OCI-LY1 (cell line): ENCODE data around the gene TINAGL1.

Experiments
- H2AFZ ChIP-seq: fragments of 200-600 bp; sonication (generic), shearing (Covaris generic); 2 replicates; pipeline ENCODE4 v1.6.0; 2014; ENCODE audit warnings: antibody characterized with exemption, mild to moderate bottlenecking, low read length
- H3F3A ChIP-seq: fragments of 200-600 bp; sonication (generic), shearing (Covaris generic); 2 replicates; pipeline ENCODE4 v1.6.0; 2014; ENCODE audit warnings: mild to moderate bottlenecking, antibody characterized with exemption, low read length, moderate library complexity; ENCODE audit not compliant: insufficient read depth
- H3K27ac ChIP-seq: fragments of 200-600 bp; sonication (generic); 2 replicates; pipeline ENCODE4 v1.5.1; 2014; ENCODE audit warnings: low read length, mixed run types, mild to moderate bottlenecking, low read depth; ENCODE audit not compliant: poor library complexity, severe bottlenecking
- H3K27me3 ChIP-seq: fragments of 200-600 bp; sonication (generic); 2 replicates; pipeline ENCODE4 v1.6.0; 2014; ENCODE audit warnings: antibody characterized with exemption, mild to moderate bottlenecking, low read length, moderate library complexity; ENCODE audit not compliant: insufficient read depth
- H3K36me3 ChIP-seq: fragments of 200-600 bp; sonication (generic); 2 replicates; pipeline ENCODE4 v1.6.1; 2014; ENCODE audit warnings: mild to moderate bottlenecking, antibody characterized with exemption, low read length, moderate library complexity, mixed read lengths; ENCODE audit not compliant: insufficient read depth
- H3K4me1 ChIP-seq: fragments of 200-600 bp; sonication (generic); 2 replicates; pipeline ENCODE4 v1.5.1; 2014; ENCODE audit warnings: mild to moderate bottlenecking, low read length, moderate library complexity; ENCODE audit not compliant: insufficient read depth, severe bottlenecking
- H3K4me2 ChIP-seq: fragments of 200-600 bp; sonication (generic), shearing (Covaris generic); 2 replicates; pipeline ENCODE4 v1.6.1; 2014; ENCODE audit warnings: low read length
- H3K4me3 ChIP-seq: fragments of 200-600 bp; sonication (generic); 2 replicates; pipeline ENCODE4 v1.5.1; 2014; ENCODE audit warnings: low read length, low read depth, mild to moderate bottlenecking, mixed read lengths; ENCODE audit not compliant: poor library complexity, severe bottlenecking
- H3K79me2 ChIP-seq: fragments of 200-600 bp; shearing (Covaris generic); 2 replicates; pipeline ENCODE4 v1.6.1; 2016; ENCODE audit warnings: mixed run types, low read length, mixed read lengths; ENCODE audit not compliant: insufficient read depth
- H3K9ac ChIP-seq: fragments of 200-600 bp; sonication (generic), shearing (Covaris generic); 2 replicates; pipeline ENCODE4 v1.6.1; 2014; ENCODE audit warnings: mild to moderate bottlenecking, low read length, mixed read lengths
- H3K9me2 ChIP-seq: fragments of 200-600 bp; sonication (generic), shearing (Covaris generic); 2 replicates; pipeline ENCODE4 v1.6.1; 2014; ENCODE audit warnings: low read depth, mild to moderate bottlenecking, low read length, mixed read lengths
- H3K9me3 ChIP-seq: fragments of 200-600 bp; shearing (Covaris generic); 2 replicates; pipeline ENCODE4 v1.6.1; 2014; ENCODE audit warnings: low read length, mixed read lengths
- H4K20me1 ChIP-seq: fragments of 200-600 bp; sonication (generic), shearing (Covaris generic); 2 replicates; pipeline ENCODE4 v1.6.0; 2016; ENCODE audit warnings: mild to moderate bottlenecking, low read length; ENCODE audit not compliant: insufficient read depth
- EZH2 ChIP-seq: fragments of 200-600 bp; sonication (generic), shearing (Covaris generic); IDR thresholded peaks from 2 replicates; pipeline ENCODE4 v1.8.0; 2017; ENCODE audit warnings: borderline replicate concordance, mixed run types, mild to moderate bottlenecking, antibody characterized with exemption, low read length, moderate library complexity, mixed read lengths
- TF ChIP-seq, protein P1 (sequence below): fragments of 200-600 bp; sonication (generic), shearing (Covaris generic); IDR thresholded peaks from 2 replicates; pipeline ENCODE4 v1.5.1; 2017; ENCODE audit warnings: mild to moderate bottlenecking, antibody characterized with exemption, low read length, moderate library complexity, mixed read lengths

TINAGL1 gene

GRCh38 chr1:31576743-31577455 lies 584 bp downstream of the TINAGL1 start:
- H2AFZ ChIP-seq, result no peak overlapping the region
- no peak for TF ChIP-seq EZH2
- TF ChIP-seq, protein P1, sequence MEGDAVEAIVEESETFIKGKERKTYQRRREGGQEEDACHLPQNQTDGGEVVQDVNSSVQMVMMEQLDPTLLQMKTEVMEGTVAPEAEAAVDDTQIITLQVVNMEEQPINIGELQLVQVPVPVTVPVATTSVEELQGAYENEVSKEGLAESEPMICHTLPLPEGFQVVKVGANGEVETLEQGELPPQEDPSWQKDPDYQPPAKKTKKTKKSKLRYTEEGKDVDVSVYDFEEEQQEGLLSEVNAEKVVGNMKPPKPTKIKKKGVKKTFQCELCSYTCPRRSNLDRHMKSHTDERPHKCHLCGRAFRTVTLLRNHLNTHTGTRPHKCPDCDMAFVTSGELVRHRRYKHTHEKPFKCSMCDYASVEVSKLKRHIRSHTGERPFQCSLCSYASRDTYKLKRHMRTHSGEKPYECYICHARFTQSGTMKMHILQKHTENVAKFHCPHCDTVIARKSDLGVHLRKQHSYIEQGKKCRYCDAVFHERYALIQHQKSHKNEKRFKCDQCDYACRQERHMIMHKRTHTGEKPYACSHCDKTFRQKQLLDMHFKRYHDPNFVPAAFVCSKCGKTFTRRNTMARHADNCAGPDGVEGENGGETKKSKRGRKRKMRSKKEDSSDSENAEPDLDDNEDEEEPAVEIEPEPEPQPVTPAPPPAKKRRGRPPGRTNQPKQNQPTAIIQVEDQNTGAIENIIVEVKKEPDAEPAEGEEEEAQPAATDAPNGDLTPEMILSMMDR, result no peak
- no peaks in the 10 kb centered on the region for H3K9me3 ChIP-seq
- H3K9me2 ChIP-seq, result no peaks in the 10 kb centered on the region
- no peaks in the 10 kb centered on the region for H3K79me2 ChIP-seq
- no peaks in the 10 kb centered on the region for H3K4me1 ChIP-seq
- H3K4me3 ChIP-seq, result no peak overlapping the region
- H4K20me1 ChIP-seq, result no peaks in the 10 kb centered on the region
- no peaks in the 10 kb centered on the region for H3K36me3 ChIP-seq
- H3K27ac ChIP-seq, result no peak overlapping the region
- H3F3A ChIP-seq, result no peaks in the 10 kb centered on the region
- H3K9ac ChIP-seq, result no peak overlapping the region
- no peaks in the 10 kb centered on the region for H3K27me3 ChIP-seq
- H3K4me2 ChIP-seq, result no peak overlapping the region

DNA sequence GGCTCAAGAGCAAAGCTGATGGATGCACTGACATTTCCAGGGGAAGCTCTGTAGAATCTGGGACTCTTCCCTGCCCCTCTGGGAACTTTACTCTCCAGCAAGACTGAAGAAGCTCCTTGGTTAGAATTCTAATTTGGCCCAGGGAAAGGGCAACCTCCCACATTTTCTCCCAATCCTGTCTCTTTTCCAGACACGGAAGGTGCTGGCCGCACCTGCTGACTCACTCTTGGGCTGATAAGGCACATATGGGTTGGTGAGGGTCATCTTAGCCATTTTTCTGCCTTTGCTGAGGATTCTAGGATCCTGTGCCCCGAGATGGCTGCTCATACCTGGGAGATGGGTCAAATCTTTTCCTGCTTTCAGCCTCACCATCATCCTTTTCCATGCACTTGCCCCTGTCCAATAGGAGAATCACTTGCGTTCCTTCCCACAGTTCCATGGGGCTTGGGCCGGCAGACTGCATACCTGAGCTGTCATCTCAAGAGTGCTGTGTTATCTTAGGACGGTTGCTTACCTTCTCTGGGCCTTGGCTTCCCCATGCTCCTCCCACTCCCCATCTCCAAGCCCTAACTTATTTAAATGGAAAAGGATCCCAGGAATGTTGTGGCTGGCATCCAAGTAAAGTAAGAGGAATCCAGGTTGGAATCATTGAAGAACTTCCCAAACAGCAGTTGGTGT lies 1.3 kb downstream of the TINAGL1 start:
- Histone ChIP-seq H3K4me1 (no peaks in the 10 kb centered on the region), H3K27me3 (no peaks in the 10 kb centered on the region), H2AFZ (no peak overlapping the region), H3K36me3 (no peaks in the 10 kb centered on the region), H3K27ac (no peak overlapping the region), H3K9me3 (no peaks in the 10 kb centered on the region), H3K4me3 (no peak overlapping the region), H3K9ac (no peak overlapping the region), H3K9me2 (no peaks in the 10 kb centered on the region), H3K4me2 (no peak overlapping the region), H3F3A (no peaks in the 10 kb centered on the region), H4K20me1 (no peaks in the 10 kb centered on the region), H3K79me2 (no peaks in the 10 kb centered on the region)
- TF ChIP-seq EZH2, result no peak
- TF ChIP-seq, protein P1, result no peak

GRCh38 chr1:31579374-31579773 lies 3.1 kb downstream of the TINAGL1 start:
- Histone ChIP-seq H3K9ac (no peak overlapping the region), H3K9me2 (no peaks in the 10 kb centered on the region), H2AFZ (no peak overlapping the region), H3F3A (no peaks in the 10 kb centered on the region), H4K20me1 (no peaks in the 10 kb centered on the region), H3K79me2 (no peaks in the 10 kb centered on the region), H3K9me3 (no peaks in the 10 kb centered on the region), H3K27me3 (no peaks in the 10 kb centered on the region), H3K4me2 (no peak overlapping the region), H3K27ac (no peak overlapping the region), H3K4me1 (no peaks in the 10 kb centered on the region), H3K4me3 (no peak overlapping the region), H3K36me3 (no peaks in the 10 kb centered on the region)
- TF ChIP-seq, protein P1, result no peak
- TF ChIP-seq EZH2, result no peak
